Activated T-cell treated with anti-CD3 and anti-CD28 coated beads, Interleukin-2, amount 50 U/mL, for 72 hours (primary cell): ENCODE measurements around the gene RBBP8NL. TPM values are rescaled to one million over a fixed set of nuclear protein-coding genes. Genes with fewer than 3 reads are reported as not detected.

ENCODE experiments used
- ATAC-seq, 2 donors: fragments of 150-1000 bp; cut with Tn5 transposase; replicated peaks in 1 of 2; 2 replicates each; pipeline ENCODE4 v1.10.0; 2021; ENCODE audit warnings: moderate library complexity in 2 of 2, mild to moderate bottlenecking in 1 of 2
- DNase-seq, 2 donors: peaks; one replicate each; pipeline ENCODE4 v3.0.0; 2021 to 2022; ENCODE audit warnings: mixed read lengths in 1 of 2
- H3K27ac Mint-ChIP-seq: one replicate; pipeline ENCODE4 v1.8.0; 2022; ENCODE audit warnings: mild to moderate bottlenecking, moderate library complexity, mixed read lengths
- H3K27me3 Mint-ChIP-seq: one replicate; pipeline ENCODE4 v1.8.0; 2022; ENCODE audit warnings: low read depth, mixed read lengths
- H3K36me3 Mint-ChIP-seq, 2 donors: one replicate each; pipeline ENCODE4 v1.8.0; 2022; ENCODE audit warnings: mixed read lengths in 2 of 2, mild to moderate bottlenecking in 1 of 2; ENCODE audit not compliant: insufficient read depth in 2 of 2
- H3K4me1 Mint-ChIP-seq: one replicate; pipeline ENCODE4 v1.8.0; 2022; ENCODE audit warnings: low read depth, mixed read lengths
- H3K4me3 Mint-ChIP-seq, 2 donors: one replicate each; pipeline ENCODE4 v1.8.0; 2022; ENCODE audit warnings: mild to moderate bottlenecking in 2 of 2, mixed read lengths in 2 of 2, moderate library complexity in 2 of 2
- H3K9me3 Mint-ChIP-seq, 2 donors: one replicate each; pipeline ENCODE4 v1.8.0; 2022; ENCODE audit warnings: mixed read lengths in 2 of 2
- total RNA-seq, 2 donors: library from RNA; stranded (reverse); gene quantifications; one replicate each; pipeline ENCODE4 v1.2.3, GENCODE V29; 2022

Gene RBBP8NL
- total RNA-seq, 2 donors from 2014 or later = not detected

DNA sequence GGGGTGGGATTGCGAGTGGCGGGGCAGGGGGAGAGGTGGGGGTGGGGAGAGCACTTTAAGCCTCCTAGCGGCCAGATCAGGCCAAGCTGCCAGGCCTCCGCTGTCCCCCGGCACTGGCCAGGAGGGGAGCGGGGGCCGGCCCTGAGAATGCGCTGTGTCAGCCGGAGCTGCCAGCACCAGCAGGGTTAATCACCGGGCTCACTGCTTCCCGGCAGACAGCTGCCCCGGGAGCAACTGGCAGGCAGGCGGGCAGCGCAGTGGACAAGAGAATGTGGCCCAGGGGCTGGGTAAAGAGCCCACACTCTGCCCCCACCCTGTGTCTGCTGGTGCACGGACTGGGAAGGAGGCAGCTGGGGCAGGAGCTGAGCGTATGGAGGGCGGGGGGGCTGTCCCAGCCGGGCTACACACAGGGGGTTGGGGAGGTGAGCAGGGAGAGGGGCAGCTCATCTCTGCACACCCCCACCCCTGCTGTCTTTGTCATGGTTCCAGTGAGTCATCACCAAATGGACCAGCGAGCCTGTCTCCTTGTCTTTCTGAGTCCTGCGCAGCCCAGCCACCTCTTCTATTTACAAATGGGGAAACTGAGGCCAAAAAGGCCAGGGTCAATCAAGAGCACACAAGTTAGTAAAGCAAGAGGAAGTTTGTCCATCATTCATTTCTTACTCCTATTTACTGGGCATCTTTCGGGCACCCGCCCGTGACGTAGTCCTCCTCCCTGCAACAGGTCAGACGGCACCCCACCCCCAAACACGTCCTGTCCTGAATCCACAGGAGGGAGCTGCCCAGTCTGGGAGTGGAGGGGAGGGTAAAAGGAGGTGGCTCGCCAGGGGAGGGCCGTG lies 58.1 kb downstream of the RBBP8NL start:
- ATAC-seq = peak in 1 of 2 donors; percentile 18
- no peak overlapping the region for H3K27ac Mint-ChIP-seq
- peak in 1 of 2 donors; percentile 25 for DNase-seq
- H3K27me3 Mint-ChIP-seq = peaks cover 15% of the 10 kb centered on the region
- H3K36me3 Mint-ChIP-seq = no peaks in the 10 kb centered on the region
- H3K4me3 Mint-ChIP-seq = peak overlapping the region in 1 of 2 donors; percentile 31
- peaks cover 9% of the 10 kb centered on the region for H3K4me1 Mint-ChIP-seq
- no peaks in the 10 kb centered on the region for H3K9me3 Mint-ChIP-seq

DNA sequence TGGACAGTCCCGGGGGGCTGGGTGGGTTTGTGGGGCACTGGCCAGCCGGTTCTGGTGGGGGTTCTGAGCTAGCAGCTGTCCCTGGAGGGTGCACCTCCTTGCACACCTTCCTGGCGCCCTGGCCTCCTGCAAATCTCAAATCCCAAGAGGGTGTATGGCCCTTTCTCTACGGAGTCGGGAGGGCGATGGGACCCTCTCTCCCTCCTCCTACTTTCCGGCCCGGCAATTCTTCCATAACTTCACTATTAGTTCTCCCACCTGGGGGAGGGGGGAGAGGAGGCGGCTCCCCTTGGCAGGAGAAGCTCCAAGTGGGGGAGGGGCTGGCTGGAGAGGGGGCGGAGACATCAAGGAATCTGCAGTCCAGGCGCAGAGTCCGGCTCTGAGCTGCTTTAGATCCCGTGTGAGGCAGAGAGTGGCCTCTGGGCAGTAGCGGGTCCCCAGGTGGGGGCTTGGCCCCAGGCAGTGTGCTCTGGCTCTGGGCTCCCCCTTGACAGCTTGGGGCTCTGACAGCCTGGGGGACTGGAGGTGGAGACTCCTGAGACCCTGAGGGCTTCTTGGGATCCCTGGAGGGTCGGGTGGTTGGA lies 58.9 kb downstream of the RBBP8NL start:
- Mint-ChIP-seq H3K27ac (no peak overlapping the region), H3K27me3 (peaks cover 15% of the 10 kb centered on the region)
- no peak for DNase-seq

DNA sequence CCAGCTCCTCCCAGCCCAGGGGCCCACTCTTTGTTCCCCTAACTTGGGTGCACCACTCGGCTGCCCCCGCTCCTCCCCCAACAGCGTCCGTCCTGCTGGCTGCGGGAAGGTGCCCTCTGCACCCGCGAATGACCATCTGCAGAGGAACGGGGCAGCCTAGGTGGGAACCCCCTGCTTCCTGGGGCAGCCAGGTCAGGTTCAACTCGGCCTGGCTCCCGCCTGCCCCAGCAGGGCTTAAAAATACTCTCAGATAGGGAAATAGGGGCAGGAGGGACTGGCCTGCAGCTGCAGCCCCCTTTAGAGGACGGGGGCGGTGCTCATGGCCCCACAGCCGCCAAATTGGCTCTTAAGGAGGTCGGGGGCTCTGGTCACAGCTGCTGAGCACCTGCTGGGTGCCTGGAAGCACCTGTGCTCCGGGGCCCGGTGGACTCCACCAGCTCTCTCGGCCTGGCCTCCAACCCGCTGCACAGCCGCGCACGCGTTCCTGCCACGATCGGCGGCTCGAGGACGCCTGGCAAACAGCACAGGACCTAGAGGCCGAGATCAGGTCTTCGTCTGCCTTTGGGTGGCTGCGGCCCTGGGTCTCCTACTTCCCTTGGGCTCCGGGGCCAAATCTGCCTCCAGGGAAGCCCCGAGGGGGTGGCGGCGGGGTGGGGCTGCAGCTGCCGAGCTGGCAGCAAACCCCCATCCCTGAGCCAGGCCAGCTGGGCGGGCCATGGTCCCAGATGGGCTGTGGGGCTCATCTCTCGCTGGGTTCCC lies 59.5 kb downstream of the RBBP8NL start:
- peaks cover 9% of the 10 kb centered on the region for H3K4me1 Mint-ChIP-seq
- H3K36me3 Mint-ChIP-seq = no peaks in the 10 kb centered on the region
- no peak overlapping the region for H3K27ac Mint-ChIP-seq
- ATAC-seq = no peak
- H3K4me3 Mint-ChIP-seq = peak overlapping the region; percentile 73 to 75
- no peak for DNase-seq
- no peaks in the 10 kb centered on the region for H3K9me3 Mint-ChIP-seq
- H3K27me3 Mint-ChIP-seq = peaks cover 15% of the 10 kb centered on the region

More for the DNA sequence above, 58.9 kb downstream of the RBBP8NL start:
- H3K36me3 Mint-ChIP-seq = no peaks in the 10 kb centered on the region
- no peak for ATAC-seq
- H3K9me3 Mint-ChIP-seq = no peaks in the 10 kb centered on the region
- H3K4me1 Mint-ChIP-seq = peaks cover 9% of the 10 kb centered on the region
- H3K4me3 Mint-ChIP-seq = peak overlapping the region; percentile 73 to 75

DNA sequence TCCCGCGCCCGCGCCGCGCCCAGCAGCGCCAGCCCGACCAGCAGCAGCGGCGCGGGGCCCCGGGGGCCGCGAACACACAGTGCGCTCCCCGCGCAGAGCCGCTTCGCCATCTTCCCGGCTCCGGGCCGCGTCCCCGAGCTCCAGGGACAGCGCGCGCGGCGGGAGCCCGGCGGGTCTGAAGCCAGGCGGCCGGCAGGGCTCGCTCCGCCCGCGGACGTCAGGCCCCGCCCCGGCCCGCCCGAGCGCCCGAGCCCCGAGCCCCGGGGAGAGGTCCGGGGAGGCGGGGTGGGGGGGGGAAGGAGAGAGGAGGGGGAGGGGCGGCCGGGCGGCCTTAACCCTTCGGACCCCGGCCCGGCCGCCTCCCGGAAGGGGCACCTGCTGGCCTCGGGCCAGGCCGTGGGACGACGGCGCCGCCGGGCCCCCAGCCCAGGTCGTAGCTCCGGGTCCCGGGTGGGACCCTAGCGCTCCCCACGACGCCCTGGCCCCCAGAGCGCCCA lies 60.2 kb downstream of the RBBP8NL start, which contains the start of gene LAMA5:
Gene LAMA5, minus strand, starts transcription at position 177 of the 497 bp plus-strand sequence. Its CDS starts 67 bp downstream, at position 110.
- Mint-ChIP-seq H3K27me3 (peaks cover 15% of the 10 kb centered on the region), H3K4me1 (peaks cover 9% of the 10 kb centered on the region), H3K4me3 (peak within 1 kb of the TSS; percentile 73 to 75), H3K27ac (no peak within 1 kb of the TSS), H3K36me3 (no peaks in the 10 kb centered on the region), H3K9me3 (no peaks in the 10 kb centered on the region)
- DNase-seq = peak in 1 of 2 donors; percentile 27
- ATAC-seq = peak; percentile 32 to 52

DNA sequence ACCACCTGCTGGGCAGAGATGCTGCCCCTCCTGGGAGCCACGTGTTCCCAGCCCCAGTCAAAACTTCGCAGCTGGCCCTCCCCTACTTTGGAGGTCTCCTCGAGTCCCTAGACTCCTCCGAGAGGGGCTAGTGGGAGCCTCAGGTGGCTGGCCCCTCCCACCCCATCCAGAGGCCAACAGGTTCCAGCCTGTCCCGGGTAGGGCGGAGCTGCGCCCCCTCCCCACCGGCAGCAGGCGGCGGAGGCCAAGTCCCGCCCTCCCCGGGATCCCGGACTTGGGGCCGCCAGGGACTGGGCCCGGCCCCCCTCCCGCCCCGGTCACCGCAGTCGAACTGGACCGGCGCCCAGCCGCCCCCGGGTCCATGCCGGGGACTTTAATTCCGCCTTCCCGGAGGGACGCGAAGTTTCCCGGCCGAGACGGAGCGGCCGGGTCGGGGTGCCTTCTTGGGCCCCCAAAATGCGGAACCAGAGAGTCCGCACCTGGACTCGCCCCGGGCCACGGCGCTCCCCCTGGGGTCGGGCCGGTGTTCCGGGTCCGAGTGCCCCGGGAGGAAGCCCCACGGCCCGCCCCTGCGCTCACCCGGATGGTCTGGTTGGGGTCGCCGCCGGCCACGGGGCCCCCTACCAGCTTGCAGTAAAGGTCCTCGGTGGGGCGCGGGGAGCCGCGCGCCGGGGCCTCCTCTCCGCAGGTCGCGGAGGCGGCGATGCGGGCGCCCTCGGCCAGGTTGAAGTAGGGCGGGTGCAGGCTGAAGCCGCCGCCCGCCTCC lies 60.8 kb downstream of the RBBP8NL start:
- Mint-ChIP-seq H3K27me3 (peaks cover 15% of the 10 kb centered on the region), H3K36me3 (no peaks in the 10 kb centered on the region), H3K4me3 (no peak overlapping the region), H3K4me1 (peaks cover 9% of the 10 kb centered on the region), H3K9me3 (no peaks in the 10 kb centered on the region), H3K27ac (no peak overlapping the region)
- ATAC-seq (peak; percentile 39 to 46), DNase-seq (peak in 1 of 2 donors; percentile 28)

DNA sequence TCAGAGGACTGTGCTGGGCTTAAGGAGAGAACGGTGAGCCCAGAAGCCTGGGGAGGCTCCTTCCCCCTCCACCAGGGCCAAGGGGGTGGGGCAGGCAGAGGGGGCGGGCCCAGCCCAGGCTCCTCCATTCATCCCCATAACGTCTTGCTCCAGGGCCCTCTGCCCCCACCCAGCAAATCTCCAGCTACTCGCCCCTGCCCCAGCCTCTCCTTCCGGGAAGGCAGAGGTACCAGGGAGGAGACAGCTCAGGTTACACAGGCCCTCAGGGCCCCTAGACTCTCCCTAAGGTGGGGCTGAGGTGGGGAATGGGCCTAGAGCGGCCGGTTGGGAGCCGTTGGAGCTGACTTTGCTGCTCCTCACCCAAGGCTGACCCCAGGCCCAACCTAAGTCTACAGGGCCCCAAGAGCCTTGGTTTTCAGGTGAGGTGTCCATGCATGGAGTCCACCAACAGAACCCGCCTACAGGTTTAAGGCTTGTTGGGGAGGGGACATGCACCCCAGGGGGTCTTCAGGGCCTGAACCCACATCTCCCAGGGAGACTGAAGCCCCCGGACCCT lies 61.4 kb downstream of the RBBP8NL start:
- Mint-ChIP-seq H3K27ac (no peak overlapping the region), H3K4me1 (peaks cover 9% of the 10 kb centered on the region), H3K9me3 (no peaks in the 10 kb centered on the region), H3K4me3 (no peak overlapping the region), H3K27me3 (peaks cover 15% of the 10 kb centered on the region), H3K36me3 (no peaks in the 10 kb centered on the region)
- ATAC-seq = no peak
- no peak for DNase-seq

DNA sequence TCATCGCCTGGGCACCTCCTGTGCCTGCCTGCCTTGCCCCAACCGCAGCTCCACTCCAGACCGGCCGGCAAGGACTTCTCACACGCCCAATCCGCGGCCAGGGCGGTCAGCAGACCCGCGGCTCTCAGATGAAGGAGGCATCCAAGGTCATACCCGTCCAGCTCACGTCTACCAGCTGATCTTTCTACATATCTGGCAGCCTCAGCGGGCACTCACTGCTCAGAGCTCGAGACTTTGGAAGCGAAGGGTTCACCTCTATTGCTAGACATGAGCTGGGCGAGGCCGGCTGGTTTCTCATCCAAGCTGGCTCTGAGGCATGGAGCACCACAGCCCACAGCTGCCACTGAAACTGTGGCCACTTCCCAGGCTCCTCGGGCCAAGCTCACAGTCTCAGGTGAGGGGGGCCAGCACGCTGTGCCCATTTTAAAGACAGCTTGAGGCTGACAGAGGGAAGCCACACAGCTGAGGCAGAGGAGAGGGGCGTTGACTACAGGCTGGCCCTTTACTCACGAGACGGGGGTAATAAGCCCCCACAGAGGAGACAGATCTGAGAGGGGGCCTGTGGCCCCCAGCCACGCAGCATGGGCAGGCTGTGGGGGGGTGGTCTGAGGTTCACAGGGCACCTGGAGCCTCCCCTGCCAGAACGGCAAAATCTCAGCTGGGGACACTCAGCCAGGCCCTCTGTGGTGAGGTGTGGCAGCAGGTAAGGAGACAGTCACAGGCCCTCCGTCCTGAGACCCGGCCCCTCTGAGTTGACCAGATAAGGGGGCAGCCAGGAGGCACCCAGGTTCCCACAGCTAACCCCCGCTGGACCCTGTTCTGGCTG lies 62.2 kb downstream of the RBBP8NL start:
- DNase-seq (no peak), ATAC-seq (no peak)
- H3K27ac Mint-ChIP-seq = no peak overlapping the region
- H3K4me3 Mint-ChIP-seq = peak overlapping the region in 1 of 2 donors; percentile 29
- H3K9me3 Mint-ChIP-seq = no peaks in the 10 kb centered on the region
- peaks cover 15% of the 10 kb centered on the region for H3K27me3 Mint-ChIP-seq
- peaks cover 9% of the 10 kb centered on the region for H3K4me1 Mint-ChIP-seq
- H3K36me3 Mint-ChIP-seq = no peaks in the 10 kb centered on the region

DNA sequence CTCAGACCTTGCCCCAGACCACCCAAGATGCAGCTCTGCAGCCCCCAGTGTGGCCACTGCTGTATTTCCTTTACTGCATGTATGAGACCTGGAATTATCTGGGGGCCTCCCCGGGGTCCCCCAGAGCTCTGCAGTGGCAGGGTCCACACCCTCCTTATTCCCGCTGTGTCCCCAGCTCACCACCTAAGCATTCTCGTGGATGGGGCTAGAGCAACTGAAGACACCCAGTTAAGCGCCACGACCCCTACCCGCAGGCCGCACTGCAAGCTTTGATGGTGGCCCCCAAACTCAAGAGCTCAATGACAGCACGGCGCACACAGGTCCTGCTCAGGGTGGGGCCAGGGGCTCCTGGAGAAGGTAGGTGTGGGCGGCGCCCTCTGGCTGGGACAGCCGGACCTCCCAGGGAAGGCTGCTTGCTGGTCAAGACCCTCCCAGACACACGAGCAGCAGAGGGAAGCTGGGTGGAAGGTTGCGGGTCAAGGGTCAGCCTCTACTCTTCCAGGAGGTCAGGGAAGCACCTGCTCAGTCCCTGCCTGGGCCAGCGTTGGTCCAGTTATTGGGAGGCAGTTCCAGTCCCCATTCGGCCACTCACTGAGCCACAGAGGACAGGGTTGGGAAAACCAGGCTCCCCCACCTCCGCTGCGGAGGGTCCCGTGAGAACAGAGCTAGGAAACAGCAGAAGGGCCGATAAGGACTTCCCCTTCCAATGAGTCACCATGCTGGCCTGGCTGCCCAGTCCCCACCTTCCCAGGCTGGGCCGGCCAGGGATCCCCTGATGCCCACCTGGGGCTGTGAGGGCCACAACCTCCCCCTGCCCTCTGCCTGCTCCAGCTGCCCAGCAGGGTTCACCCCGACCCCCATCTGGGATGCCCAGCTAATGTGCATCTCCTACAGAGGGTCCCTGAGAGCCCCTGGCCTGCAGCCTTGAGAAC lies 63.2 kb downstream of the RBBP8NL start:
- no peaks in the 10 kb centered on the region for H3K9me3 Mint-ChIP-seq
- H3K27ac Mint-ChIP-seq = no peak overlapping the region

DNA sequence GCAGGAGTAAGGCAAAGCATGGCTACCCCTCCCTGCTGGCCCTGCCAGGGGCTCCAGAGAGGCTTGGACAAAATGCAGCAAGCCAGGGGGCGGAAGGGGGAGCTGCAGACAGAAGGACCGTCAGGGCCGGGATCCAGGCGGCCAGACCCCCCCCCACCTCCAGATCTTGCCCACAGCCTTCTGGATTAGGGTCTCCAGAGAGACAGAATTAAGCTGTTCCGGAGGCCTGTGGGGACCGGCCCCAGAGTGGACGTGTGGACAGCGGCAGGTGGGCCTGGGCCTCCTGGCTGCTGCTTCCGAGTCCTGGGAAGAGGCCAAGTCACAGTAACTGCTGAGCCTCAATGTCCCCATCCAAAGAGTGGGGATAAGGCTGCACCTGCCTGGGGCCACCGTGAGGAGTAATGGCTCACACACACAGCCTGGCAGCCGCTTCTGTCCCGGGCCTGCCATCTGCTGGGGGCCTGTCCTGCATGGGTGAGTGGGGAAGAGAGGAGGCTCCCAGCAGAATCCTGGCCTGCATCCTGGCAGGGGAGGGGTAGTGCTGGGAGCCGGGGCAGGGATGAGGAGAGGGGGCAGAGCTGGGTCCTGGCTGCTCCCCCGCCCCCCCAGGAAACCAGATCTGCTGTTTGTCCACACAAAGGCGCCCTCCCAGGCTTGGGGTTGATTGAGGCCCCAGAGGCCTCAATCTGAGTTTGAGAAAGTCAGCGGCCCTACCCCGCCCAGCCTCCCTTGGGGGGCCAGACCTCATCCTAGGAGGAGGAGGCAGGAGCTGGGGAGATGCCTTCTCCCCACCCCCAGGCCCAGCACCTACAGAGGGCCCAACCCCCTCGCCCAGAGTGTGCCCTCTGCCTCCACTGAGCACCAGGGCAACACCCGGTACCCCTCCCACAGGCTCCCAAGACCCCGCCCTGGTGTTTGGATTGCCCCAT lies 64.1 kb downstream of the RBBP8NL start:
- Mint-ChIP-seq H3K4me1 (no peaks in the 10 kb centered on the region), H3K27ac (no peak overlapping the region), H3K36me3 (no peaks in the 10 kb centered on the region), H3K4me3 (no peak overlapping the region), H3K27me3 (peaks cover 8% of the 10 kb centered on the region), H3K9me3 (no peaks in the 10 kb centered on the region)
- ATAC-seq (no peak), DNase-seq (no peak)

More for the DNA sequence above, 63.2 kb downstream of the RBBP8NL start:
- Mint-ChIP-seq H3K4me3 (no peak overlapping the region), H3K27me3 (peaks cover 10% of the 10 kb centered on the region), H3K4me1 (peaks cover 4% of the 10 kb centered on the region), H3K36me3 (no peaks in the 10 kb centered on the region)
- DNase-seq (no peak), ATAC-seq (no peak)

DNA sequence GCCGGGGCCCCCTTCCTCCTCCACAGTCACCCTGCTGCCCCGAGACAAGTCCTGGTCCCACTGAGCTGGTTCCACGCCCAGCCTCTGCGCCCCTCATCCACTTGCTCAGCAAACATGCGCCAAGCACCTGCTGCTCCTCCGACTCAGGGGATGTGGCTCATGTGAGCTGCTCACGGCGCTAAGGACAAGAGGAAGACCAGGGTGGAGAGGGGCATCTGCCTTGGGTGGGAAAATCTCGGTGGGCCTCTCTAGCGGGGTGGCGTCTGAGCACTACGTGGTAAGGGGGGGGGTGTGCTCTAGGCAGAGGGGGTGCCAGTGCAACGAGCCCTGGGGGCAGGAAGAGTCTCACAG lies 64.8 kb downstream of the RBBP8NL start:
- no peak for DNase-seq
- Mint-ChIP-seq H3K27ac (no peak overlapping the region), H3K4me3 (no peak overlapping the region), H3K27me3 (peaks cover 8% of the 10 kb centered on the region), H3K9me3 (no peaks in the 10 kb centered on the region), H3K4me1 (no peaks in the 10 kb centered on the region), H3K36me3 (no peaks in the 10 kb centered on the region)
- ATAC-seq = no peak
